OCI-LY3 (cell line): Measurements from ENCODE around the gene LYZL2.
A peak's percentile ranks its signal among the peaks of the same experiment; 100 is the strongest.
"Not testable (repeated sequence)": the region's sequence is repeated elsewhere in the genome, so short reads cannot be mapped to it uniquely, and the experiment has no call there.

Experiments used
- H2AFZ ChIP-seq: fragments of 200-600, 300-600 bp; shearing (Covaris generic); 2 replicates; pipeline ENCODE4 v1.6.0; 2014; ENCODE audit warnings: antibody characterized with exemption, low read depth, low read length
- H3K27ac ChIP-seq: fragments of 200-600, 300-600 bp; sonication (generic); 2 replicates; pipeline ENCODE4 v1.5.1; 2014; ENCODE audit warnings: mild to moderate bottlenecking, low read length, moderate library complexity, mixed read lengths
- H3K27me3 ChIP-seq: fragments of 200-600, 300-600 bp; sonication (generic); 2 replicates; pipeline ENCODE4 v1.6.1; 2014; ENCODE audit warnings: low read depth, low read length, mixed read lengths
- H3K36me3 ChIP-seq: fragments of 200-600, 300-600 bp; sonication (generic); replicated peaks from 2 replicates; pipeline ENCODE3; 2014; ENCODE audit warnings: low read depth, low read length, mixed read lengths
- H3K4me1 ChIP-seq: fragments of 300-600, 200-600 bp; sonication (generic); 2 replicates; pipeline ENCODE4 v1.6.1; 2014; ENCODE audit warnings: low read length, mixed read lengths
- H3K4me2 ChIP-seq: fragments of 200-600, 300-600 bp; sonication (generic); 2 replicates; pipeline ENCODE4 v1.6.1; 2014; ENCODE audit warnings: low read length, mixed read lengths
- H3K4me3 ChIP-seq: fragments of 300-600, 200-600 bp; sonication (generic); 2 replicates; pipeline ENCODE4 v1.5.1; 2014; ENCODE audit warnings: antibody characterized with exemption, mild to moderate bottlenecking, low read length, moderate library complexity
- H3K79me2 ChIP-seq: fragments of 300-600, 200-600 bp; shearing (Covaris generic); 2 replicates; pipeline ENCODE4 v1.6.1; 2014; ENCODE audit warnings: mild to moderate bottlenecking, low read length, mixed read lengths
- H3K9ac ChIP-seq: fragments of 300-600, 200-600 bp; shearing (Covaris generic); 2 replicates; pipeline ENCODE4 v1.6.0; 2014; ENCODE audit warnings: mild to moderate bottlenecking, low read length, moderate library complexity
- H3K9me3 ChIP-seq: fragments of 200-600, 300-600 bp; shearing (Covaris generic); 2 replicates; pipeline ENCODE4 v1.6.1; 2014; ENCODE audit warnings: low read length, mixed read lengths; ENCODE audit not compliant: insufficient read depth
- H4K20me1 ChIP-seq: fragments of 200-600, 300-600 bp; sonication (generic); 2 replicates; pipeline ENCODE4 v1.6.1; 2016; ENCODE audit warnings: low read length, mixed read lengths; ENCODE audit not compliant: insufficient read depth
- CTCF ChIP-seq: fragments of 200-600, 300-600 bp; sonication (generic); IDR thresholded peaks from 2 replicates; pipeline ENCODE4 v1.5.1; 2014; ENCODE audit warnings: antibody characterized with exemption, low read length, low read depth
- EZH2phosphoT487 ChIP-seq: fragments of 200-600 bp; shearing (Covaris generic); IDR thresholded peaks from 2 replicates; pipeline ENCODE4 v1.6.1; 2018; ENCODE audit warnings: antibody characterized with exemption, mixed run types, low read depth

The LYZL2 gene

DNA sequence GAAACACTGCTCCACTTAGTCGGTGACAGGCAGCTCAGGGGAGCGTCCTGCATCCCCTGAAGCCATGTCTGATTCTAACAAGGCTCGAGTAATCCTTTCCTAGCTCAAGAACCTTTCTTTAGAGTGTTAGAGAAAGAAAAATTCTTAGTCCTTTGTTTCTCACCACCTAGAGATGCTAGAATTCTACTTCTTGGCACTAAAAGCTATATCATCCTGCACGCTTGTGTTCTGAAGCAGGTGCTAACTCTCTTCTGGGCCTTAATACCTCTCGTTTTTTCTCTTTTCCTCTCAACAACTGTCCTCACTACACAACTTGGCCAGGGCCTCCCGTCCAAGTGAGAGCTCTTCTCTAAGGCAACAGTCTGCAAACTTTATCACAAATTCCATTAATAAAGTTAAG lies at the start of gene LYZL2:
Gene LYZL2 (minus strand): TSS at position 101 of the 400 bp plus-strand sequence. CDS start 2,838 bp downstream, outside the sequence.
- Histone ChIP-seq H3K4me3 (no peak within 1 kb of the TSS), H4K20me1 (no peaks in the 10 kb centered on the region)

GRCh38 chr10:30677616-30678015 lies 48.1 kb upstream of the LYZL2 start:
- H2AFZ ChIP-seq, H3K9me3 ChIP-seq, H3K9ac ChIP-seq, H3K4me1 ChIP-seq, H3K4me3 ChIP-seq, H4K20me1 ChIP-seq, H3K4me2 ChIP-seq, H3K36me3 ChIP-seq, H3K27ac ChIP-seq, H3K79me2 ChIP-seq: not testable (repeated sequence)
- peaks cover 48% of the 10 kb centered on the region for H3K27me3 ChIP-seq

More for the DNA sequence above, at the start of gene LYZL2:
- no peaks in the 10 kb centered on the region for H3K36me3 ChIP-seq
- no peak within 1 kb of the TSS for H3K4me2 ChIP-seq
- no peak within 1 kb of the TSS for H2AFZ ChIP-seq
- H3K9me3 ChIP-seq = no peaks in the 10 kb centered on the region
- TF ChIP-seq EZH2phosphoT487 (no peak), CTCF (no peak)
- H3K27ac ChIP-seq = no peak within 1 kb of the TSS
- H3K79me2 ChIP-seq = no peaks in the 10 kb centered on the region
- no peak within 1 kb of the TSS for H3K9ac ChIP-seq
- H3K4me1 ChIP-seq = no peaks in the 10 kb centered on the region
- peaks cover 36% of the 10 kb centered on the region for H3K27me3 ChIP-seq

DNA sequence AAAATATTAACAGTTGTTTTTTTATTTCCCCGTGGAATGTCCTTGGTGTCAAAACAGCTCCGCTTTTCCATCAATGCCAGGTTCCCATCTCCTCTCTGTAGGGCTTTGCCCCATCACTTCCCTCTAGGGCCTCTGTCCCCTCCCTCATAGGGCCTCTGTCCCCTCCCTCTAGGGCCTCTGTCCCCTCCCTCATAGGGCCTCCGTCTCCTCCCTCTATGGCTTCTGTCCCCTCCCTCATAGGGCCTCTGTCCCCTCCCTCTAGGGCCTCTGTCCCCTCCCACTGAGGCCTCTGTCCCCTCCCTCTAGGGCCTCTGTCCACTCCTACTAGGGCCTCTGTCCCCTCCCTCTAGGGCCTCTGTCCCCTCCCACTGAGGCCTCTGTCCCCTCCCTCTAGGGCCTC lies 47.6 kb upstream of the LYZL2 start:
- H3K79me2 ChIP-seq, H3K4me3 ChIP-seq: not testable (repeated sequence)

GRCh38 chr10:30675791-30676718 lies 46.5 kb upstream of the LYZL2 start:
- Histone ChIP-seq H3K4me3 (peak overlapping the region; percentile 53), H3K27ac (no peak overlapping the region), H3K4me1 (peaks cover 7% of the 10 kb centered on the region), H3K9ac (no peak overlapping the region), H2AFZ (no peak overlapping the region), H3K9me3 (no peaks in the 10 kb centered on the region), H3K27me3 (peaks cover 49% of the 10 kb centered on the region), H3K4me2 (peak overlapping the region; percentile 73), H3K79me2 (no peaks in the 10 kb centered on the region), H3K36me3 (no peaks in the 10 kb centered on the region), H4K20me1 (no peaks in the 10 kb centered on the region)
- TF ChIP-seq CTCF (no peak), EZH2phosphoT487 (no peak)

More for the DNA sequence above, 47.6 kb upstream of the LYZL2 start:
- H3K9ac ChIP-seq, H3K27ac ChIP-seq, H3K36me3 ChIP-seq, H3K4me1 ChIP-seq, H3K9me3 ChIP-seq, H2AFZ ChIP-seq, H3K4me2 ChIP-seq, H4K20me1 ChIP-seq: not testable (repeated sequence)
- peaks cover 48% of the 10 kb centered on the region for H3K27me3 ChIP-seq

DNA sequence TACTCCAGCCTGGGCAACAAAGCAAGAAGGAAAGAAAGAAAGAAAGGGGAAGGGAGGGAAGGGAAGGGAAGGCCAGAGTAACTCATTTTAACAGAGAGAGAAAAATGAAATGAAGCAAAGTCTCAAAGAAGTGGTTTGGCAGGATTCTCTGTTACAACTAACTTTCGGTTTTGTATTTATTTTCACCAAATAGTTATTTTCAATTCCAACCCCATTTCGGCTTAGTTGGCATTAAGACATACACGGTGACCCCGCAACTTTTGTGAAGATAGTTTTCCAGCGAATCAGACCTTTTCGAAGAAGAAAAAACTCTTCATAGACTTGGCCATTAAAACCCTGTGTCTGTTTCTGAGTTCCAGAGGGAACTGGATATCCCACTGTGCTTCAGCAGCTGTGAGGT lies 45.2 kb upstream of the LYZL2 start:
- peaks cover 46% of the 10 kb centered on the region for H3K27me3 ChIP-seq

GRCh38 chr10:30673262-30673661 lies 43.7 kb upstream of the LYZL2 start:
- not testable (repeated sequence) for H3K79me2 ChIP-seq, H3K4me2 ChIP-seq, H2AFZ ChIP-seq, H3K36me3 ChIP-seq, H4K20me1 ChIP-seq, H3K4me3 ChIP-seq, H3K27ac ChIP-seq, H3K9me3 ChIP-seq, H3K9ac ChIP-seq
- H3K27me3 ChIP-seq = peaks cover 44% of the 10 kb centered on the region
- H3K4me1 ChIP-seq = peaks cover 12% of the 10 kb centered on the region

More for the DNA sequence above, 45.2 kb upstream of the LYZL2 start:
- H3K9ac ChIP-seq = no peak overlapping the region
- no peaks in the 10 kb centered on the region for H3K79me2 ChIP-seq
- H3K27ac ChIP-seq = no peak overlapping the region
- peaks cover 12% of the 10 kb centered on the region for H3K4me1 ChIP-seq
- no peaks in the 10 kb centered on the region for H4K20me1 ChIP-seq
- no peaks in the 10 kb centered on the region for H3K36me3 ChIP-seq
- H2AFZ ChIP-seq = no peak overlapping the region
- no peaks in the 10 kb centered on the region for H3K9me3 ChIP-seq
- no peak overlapping the region for H3K4me3 ChIP-seq
- TF ChIP-seq EZH2phosphoT487 (no peak), CTCF (no peak)
- no peak overlapping the region for H3K4me2 ChIP-seq

DNA sequence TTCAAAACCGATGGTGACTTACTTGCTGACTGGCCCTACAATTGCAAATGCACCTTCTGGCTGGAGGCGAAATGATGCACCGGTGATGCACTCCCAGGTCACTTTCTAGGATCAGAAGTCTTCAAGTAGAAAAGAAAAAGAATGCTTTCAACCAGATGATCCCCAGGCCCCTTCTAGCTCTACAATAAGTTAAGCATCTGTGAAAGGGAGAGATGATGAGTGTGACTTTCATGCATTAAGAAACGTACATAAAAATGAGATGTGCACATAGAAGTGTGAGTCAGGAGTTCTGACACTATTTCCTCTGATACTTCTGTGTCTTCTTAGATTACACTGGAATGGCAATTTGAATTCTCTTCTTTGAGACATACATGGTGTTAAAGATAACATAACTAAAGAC lies 42.8 kb upstream of the LYZL2 start:
- H2AFZ ChIP-seq, H3K9ac ChIP-seq, H3K4me2 ChIP-seq, H4K20me1 ChIP-seq, H3K36me3 ChIP-seq, H3K79me2 ChIP-seq, H3K27ac ChIP-seq, H3K9me3 ChIP-seq, H3K4me3 ChIP-seq: not testable (repeated sequence)
- peaks cover 12% of the 10 kb centered on the region for H3K4me1 ChIP-seq
- peaks cover 48% of the 10 kb centered on the region for H3K27me3 ChIP-seq
